GM19324 (cell line): ENCODE results near the gene TMEM222.

ENCODE experiments used
- ATAC-seq: cut with Tn5 transposase; IDR thresholded peaks from one replicate; pipeline ENCODE4 v1.9.1; 2021; ENCODE audit warnings: mild to moderate bottlenecking, moderate library complexity; ENCODE audit not compliant: unreplicated experiment, low FRiP score

TMEM222 gene

GRCh38 chr1:27357281-27358037 lies 35.5 kb downstream of the TMEM222 start:
- no peak for ATAC-seq

DNA sequence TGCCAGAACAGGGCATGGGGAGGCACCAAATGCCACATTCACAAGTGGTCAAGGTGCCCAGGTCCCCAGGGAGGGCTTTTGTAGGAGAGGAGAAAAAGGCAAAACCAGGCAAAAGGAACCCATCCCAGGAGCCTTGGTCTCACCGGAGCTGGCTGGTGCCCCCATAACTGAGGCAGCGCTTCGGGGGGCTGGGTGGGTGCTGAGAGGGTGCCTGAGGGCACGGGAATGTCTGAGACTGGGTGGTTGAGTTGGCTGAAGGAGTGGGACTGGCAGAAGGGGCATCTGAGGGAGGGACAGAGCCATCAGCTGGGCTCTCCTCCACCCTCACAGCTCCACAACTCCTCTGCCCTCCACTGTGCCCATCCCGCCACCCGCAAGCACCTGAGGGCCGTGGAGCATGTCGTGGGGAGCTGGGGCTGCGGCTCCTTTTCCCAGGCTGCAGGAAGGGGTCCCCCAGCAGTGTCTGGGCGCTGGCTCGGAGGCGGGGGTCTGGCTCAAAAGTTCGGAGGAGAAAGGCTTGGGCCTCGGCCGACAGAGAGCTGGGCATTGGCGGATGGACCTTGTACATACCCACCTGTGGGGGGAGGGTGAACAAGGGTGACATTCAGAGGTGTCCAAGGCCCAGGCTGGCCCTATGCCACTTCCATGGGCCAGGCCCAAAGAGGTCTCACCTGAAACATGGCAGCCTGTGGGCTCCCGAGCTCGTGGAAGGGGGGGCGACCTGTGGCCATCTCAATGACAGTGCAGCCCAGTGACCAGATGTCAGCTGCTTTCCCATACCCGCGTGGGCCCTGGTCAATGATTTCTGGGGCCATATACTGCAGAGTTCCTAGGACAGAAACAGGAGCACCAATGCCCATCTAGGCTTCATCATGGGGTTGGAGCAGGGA lies 36.3 kb downstream of the TMEM222 start:
- no peak for ATAC-seq

GRCh38 chr1:27358928-27359313 lies 37.0 kb downstream of the TMEM222 start:
- ATAC-seq = no peak

DNA sequence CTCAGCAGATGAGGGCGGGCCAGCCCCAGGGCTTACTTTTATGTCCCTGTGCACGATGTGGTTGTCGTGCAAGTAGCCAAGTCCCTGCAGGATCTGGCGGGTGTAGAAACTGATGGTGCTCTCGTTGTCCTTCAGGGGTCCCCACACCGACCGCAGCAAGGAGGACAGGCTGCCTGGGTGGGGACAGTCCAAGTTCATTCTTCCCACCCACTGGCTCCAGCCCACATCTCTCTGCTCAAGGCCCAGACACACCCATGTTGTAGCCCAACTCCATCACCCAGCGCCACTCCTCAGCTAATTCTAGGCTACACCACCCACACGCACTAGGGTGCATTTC lies 37.8 kb downstream of the TMEM222 start:
- no peak for ATAC-seq

DNA sequence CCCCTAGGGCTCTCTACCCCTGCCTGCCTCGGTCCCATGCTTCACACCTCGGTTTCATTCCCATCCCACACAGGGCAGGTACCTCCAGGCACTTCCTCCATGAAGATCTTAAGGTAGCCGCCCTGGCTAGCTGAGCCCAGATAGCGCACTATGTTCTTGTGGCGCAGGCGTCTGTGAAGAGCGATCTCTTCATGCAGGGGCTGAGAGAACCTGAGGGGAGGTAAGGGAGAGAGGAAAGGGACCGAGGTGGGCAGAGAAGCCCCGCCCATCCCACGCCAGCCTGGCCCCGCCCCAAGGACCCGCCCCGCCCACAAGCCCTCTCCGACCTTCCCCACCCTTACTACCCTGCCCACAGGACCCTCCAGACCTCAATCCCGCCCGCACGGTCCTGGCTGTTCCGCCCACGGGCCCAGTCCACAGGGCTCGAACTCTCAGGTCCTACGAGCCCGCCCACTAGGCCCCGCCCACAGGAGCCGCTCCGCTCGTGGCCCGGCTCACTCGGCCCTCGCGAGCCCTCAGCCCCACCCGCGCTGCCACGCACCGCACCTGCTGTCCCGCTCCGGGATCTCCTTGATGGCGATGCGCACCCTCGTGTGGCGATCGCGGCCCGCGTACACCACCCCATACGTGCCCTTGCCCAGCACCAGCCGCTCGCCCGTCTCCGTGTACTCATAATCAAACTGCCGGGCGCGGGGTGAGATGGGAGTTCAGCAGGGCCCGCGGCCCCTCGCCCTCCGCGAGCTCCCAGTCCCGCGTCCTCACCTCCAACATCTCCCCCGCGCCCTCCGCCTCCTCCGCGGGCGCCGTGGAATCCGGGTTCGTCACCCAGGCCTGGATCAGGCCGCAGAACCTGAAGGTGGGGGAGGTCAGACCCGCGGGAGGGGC lies 38.4 kb downstream of the TMEM222 start:
- no peak for ATAC-seq

- no peak for ATAC-seq
These were observed 39.1 kb downstream of the TMEM222 start for GRCh38 chr1:27361044-27361402.

GRCh38 chr1:27361553-27361952 lies 39.6 kb downstream of the TMEM222 start:
- ATAC-seq = no peak

DNA sequence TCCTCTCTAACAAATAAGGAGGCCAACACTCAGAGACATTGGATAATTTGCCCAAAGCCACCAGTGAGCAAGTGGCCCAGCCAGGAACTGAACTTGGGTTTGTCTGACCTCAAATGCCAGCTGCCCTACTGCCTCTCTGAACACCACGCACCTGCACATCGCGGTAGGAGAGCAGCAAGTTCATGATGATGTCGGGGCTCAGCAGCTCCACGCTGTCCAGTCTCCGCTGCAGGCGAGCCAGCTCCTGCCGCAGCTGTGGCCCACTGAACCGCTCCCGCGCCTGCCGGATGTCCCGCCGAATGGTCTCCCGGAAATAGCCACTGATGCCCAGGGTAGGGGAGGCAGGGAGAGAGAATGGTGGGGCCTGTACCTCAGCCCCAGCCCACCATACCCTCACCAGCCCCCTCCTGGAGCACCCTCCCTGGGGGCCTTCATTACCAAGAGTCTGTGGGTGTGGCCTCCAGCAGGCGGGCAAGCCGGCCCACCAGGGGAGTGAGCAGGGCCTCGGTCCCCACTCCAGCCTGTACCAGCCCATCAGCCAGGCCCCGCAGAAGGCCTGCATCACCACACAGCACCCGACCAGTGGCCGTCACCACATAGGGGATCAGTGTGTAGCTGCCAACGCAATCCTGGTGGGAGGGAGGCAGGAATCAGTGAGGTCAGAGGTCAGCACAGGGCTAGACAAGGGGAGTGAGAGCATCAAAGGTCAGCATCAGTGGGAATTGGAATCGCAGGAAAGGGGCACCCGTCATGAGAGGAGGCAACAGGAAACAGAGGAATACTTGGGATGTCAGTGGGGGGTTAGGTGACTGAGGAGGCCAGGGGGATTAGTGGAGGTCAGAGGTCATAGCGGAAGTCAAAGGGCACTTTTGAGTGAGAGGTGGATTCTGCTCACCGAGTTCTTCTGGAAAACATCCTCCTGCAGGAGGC lies 42.1 kb downstream of the TMEM222 start:
- no peak for ATAC-seq

GRCh38 chr1:27364696-27365371 lies 42.9 kb downstream of the TMEM222 start:
- ATAC-seq = no peak

DNA sequence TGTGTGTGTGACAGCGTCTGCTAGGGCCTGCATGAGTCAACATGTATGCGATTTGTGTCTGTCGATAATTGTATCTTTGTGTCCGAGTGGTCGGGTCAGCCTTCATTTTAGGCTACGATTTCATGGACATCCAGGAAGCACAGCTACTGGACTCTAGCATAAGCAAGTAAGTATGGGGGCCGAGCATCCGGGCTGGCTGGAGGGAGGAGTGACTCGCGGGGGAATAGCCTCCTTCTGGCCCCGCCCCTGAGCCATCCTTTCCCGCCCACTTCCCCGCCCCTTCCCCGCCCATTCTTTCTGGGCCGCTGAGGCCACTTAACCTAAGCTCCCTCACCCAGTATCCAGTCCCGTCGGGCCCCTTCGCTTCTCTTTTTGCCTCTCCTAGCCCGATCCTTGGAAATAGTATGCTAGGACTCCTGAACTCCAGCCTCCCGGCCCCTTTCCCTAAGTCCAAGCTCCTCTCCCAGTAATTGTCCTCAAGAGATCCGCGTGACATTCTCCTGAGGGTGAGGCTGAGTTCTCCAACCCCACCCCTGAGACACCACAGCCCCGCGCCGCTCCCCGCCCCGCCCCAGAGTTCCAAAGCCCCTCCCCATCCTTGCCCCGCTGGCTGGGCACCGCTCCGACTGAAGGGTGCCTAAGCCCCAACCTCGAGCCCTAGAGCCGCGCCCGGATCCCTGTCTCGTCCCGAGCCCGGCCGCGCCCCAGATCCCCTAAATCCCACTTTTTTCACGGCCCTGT lies 43.6 kb downstream of the TMEM222 start:
- ATAC-seq = no peak

DNA sequence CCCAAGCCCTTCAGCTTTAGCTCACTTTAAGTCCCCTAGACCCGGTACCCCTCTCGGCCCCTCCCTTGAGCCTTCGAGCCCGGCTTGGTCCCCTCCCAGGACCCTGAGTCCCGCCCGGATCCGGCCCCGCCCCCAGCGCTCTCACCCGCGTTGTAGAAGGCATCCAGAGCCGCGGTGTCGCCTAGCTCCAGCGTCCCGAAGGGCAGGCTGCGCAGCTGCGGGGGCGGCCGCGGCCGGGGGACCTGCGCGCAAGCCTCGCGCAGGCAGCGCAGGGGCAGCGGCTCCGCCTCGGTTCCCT lies 44.1 kb downstream of the TMEM222 start:
- no peak for ATAC-seq

- ATAC-seq = no peak
These were observed 44.6 kb downstream of the TMEM222 start, which contains the start of gene MAP3K6 for GRCh38 chr1:27366411-27367159. Gene MAP3K6 (minus strand): TSS chr1:27366961. CDS start chr1:27366597, 364 bp downstream.

GRCh38 chr1:27367160-27367650 lies 45.2 kb downstream of the TMEM222 start:
- no peak for ATAC-seq

- ATAC-seq = no peak
These were observed 47.1 kb downstream of the TMEM222 start for GRCh38 chr1:27368869-27369582.

DNA sequence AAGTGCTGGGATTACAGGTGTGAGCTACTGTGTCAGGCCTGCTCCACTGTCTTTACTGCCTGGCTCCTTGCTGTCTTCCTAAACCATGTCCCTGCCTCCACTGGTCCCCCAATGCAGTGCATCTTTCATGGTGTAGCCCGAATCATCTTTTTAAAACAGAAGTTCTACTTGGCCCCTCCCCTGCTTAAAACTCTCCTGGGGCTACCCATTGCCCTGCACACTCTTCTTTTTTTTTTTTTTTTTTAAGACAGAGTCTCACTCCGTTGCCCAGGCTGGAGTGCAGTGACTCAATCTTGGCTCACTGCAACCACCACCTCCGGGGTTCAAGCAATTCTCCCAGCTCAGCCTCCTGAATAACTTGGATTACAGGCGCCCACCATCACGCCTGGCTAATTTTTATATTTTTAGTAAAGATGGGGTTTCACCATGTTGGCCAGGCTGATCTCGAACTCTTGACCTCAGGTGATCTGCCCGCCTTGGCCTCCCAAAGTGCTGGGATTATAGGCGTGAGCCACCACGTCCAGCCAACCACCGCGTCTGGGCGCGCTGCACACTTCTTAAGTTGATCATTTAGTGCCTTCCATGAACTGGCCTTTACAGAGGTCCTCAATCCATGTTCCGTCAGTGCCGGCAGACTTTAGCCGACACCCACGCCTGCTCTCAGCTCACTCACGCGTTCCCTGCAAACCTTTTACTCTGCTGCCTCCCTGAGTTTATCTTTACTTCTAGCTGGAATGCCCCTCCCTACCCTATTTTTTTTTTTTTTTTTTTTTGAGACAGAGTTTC lies 50.3 kb downstream of the TMEM222 start:
- ATAC-seq = no peak
